ENCODE data around the gene REXO1. TPM values are rescaled to one million over a fixed set of nuclear protein-coding genes. Genes with fewer than 3 reads are reported as not detected.

Gene REXO1
- total RNA-seq, 1 experiment from 2014 or later = 25.8 TPM

DNA sequence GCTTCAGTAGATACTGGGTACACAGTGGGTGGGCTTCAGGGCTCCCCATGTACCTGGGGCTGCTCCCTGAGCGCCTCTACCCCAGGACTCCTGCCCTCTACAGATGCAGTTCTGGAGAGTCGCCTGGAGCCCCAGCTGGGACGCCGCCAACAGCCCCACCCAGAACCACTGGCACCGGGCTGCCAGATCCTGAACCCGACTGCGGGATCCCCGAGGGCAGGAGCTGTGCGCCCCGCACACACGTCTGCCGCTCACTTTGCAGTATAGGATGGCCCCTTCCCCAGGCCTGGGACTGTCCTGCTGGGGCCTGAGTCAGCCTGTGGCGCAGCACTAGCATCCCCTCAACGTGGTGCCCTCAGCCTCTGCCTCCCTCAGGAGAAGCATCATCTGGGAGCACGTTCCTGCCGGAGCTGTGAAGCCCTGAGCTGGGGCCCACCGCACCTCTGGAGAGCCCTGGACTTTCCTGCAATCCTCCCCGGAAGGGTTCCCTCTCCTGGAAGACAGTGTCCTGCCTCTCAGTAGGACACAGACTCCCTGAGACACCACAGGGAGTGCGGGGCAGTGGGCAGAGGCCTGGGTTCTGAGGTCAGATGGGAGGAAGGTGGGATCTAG, 3.7 kb downstream of the REXO1 start:
- Histone ChIP-seq H3K4me1 (replicated peaks; ENCODE audit: insufficient read depth) (0 out of 2 replicates have a peak, but pooled peaks cover 11% of the 10 kb centered on the region), H3K79me2 (ENCODE audit: low read depth) (peaks cover 51% of the 10 kb centered on the region), H3K4me2 (no peak overlapping the region), H2AFZ (no peak overlapping the region), H3F3A (ENCODE audit: insufficient read depth, low read depth) (peaks cover 9% of the 10 kb centered on the region; the same call in 1 of the 2 replicates), H3K27me3 (ENCODE audit: insufficient read depth, low read depth) (no peaks in the 10 kb centered on the region), H3K9me2 (ENCODE audit: insufficient read depth) (no peaks in the 10 kb centered on the region), H3K27ac (no peak overlapping the region), H4K20me1 (ENCODE audit: insufficient read depth) (peaks cover 63% of the 10 kb centered on the region), H3K9me3 (ENCODE audit: insufficient read depth, low read depth) (no peaks in the 10 kb centered on the region), H3K4me3 (no peak overlapping the region), H3K36me3 (ENCODE audit: low read depth) (no peaks in the 10 kb centered on the region)
- no TSS peak for BruUV-seq (replicated peaks)
- CTCF ChIA-PET = no interaction called here
- no peak for DNase-seq
- POLR2A ChIA-PET (ENCODE audit: unreplicated experiment) = no interaction called here
- intact Hi-C loops (cut with micrococcal nuclease; ENCODE audit: unreplicated experiment) = no loop called here
- TF ChIP-seq EZH2 (IDR thresholded peaks at IDR 0.05; ENCODE audit: low read depth) (no peak), CTCF (conservative IDR thresholded peaks at IDR 0.05) (no peak)

- Histone ChIP-seq H3K27ac (no peak overlapping the region), H3F3A (ENCODE audit: insufficient read depth, low read depth) (peaks cover under 1% of the 10 kb centered on the region; the same call in 1 of the 2 replicates), H3K4me1 (replicated peaks; ENCODE audit: insufficient read depth) (0 out of 2 replicates have a peak, but pooled peaks cover 11% of the 10 kb centered on the region), H3K9me2 (ENCODE audit: insufficient read depth) (no peaks in the 10 kb centered on the region), H3K79me2 (ENCODE audit: low read depth) (peaks cover 51% of the 10 kb centered on the region), H3K4me3 (no peak overlapping the region), H3K27me3 (ENCODE audit: insufficient read depth, low read depth) (no peaks in the 10 kb centered on the region), H3K4me2 (no peak overlapping the region), H2AFZ (no peak overlapping the region), H3K9me3 (ENCODE audit: insufficient read depth, low read depth) (no peaks in the 10 kb centered on the region), H3K36me3 (ENCODE audit: low read depth) (no peaks in the 10 kb centered on the region), H4K20me1 (ENCODE audit: insufficient read depth) (peaks cover 63% of the 10 kb centered on the region)
- no TSS peak for BruUV-seq (replicated peaks)
- ChIA-PET POLR2A (ENCODE audit: unreplicated experiment) (no interaction called here), CTCF (no interaction called here)
- TF ChIP-seq CTCF (conservative IDR thresholded peaks at IDR 0.05) = no peak
- TF ChIP-seq EZH2 (IDR thresholded peaks at IDR 0.05; ENCODE audit: low read depth) = no peak
- intact Hi-C loops (cut with micrococcal nuclease; ENCODE audit: unreplicated experiment) = no loop called here
- DNase-seq = no peak
Measured at GRCh38 chr19:1843646-1844394, 4.5 kb downstream of the REXO1 start.

DNA sequence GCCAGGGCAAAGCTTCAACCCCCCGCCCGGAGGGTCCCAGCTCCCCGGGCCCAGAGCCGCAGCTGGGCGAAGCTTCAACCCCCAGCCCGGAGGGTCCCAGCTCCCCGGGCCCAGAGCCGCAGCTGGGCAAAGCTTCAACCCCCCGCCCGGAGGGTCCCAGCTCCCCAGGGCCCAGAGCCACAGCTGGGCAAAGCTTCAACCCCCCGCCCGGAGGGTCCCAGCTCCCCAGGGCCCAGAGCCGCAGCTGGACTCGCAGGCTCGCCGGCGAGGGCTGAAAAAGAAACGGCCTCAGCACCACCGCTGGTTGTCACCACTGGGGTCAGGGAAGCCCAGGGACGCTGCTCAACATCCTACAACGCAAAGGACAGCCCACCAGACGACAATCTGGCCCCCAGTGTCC, 5.2 kb downstream of the REXO1 start:
- H4K20me1 ChIP-seq (ENCODE audit: insufficient read depth) = peaks cover 64% of the 10 kb centered on the region

More for the DNA sequence above, 5.2 kb downstream of the REXO1 start:
- Histone ChIP-seq H2AFZ (no peak overlapping the region), H3K9me2 (ENCODE audit: insufficient read depth) (no peaks in the 10 kb centered on the region), H3K4me3 (no peak overlapping the region), H3K79me2 (ENCODE audit: low read depth) (peaks cover 51% of the 10 kb centered on the region), H3F3A (ENCODE audit: insufficient read depth, low read depth) (no peaks in the 10 kb centered on the region), H3K27me3 (ENCODE audit: insufficient read depth, low read depth) (no peaks in the 10 kb centered on the region), H3K4me2 (no peak overlapping the region), H3K36me3 (ENCODE audit: low read depth) (no peaks in the 10 kb centered on the region), H3K9me3 (ENCODE audit: insufficient read depth, low read depth) (no peaks in the 10 kb centered on the region), H3K4me1 (replicated peaks; ENCODE audit: insufficient read depth) (0 out of 2 replicates have a peak, but pooled peaks cover 11% of the 10 kb centered on the region), H3K27ac (no peak overlapping the region)
- ChIA-PET CTCF (no interaction called here), POLR2A (ENCODE audit: unreplicated experiment) (no interaction called here)
- DNase-seq = no peak
- intact Hi-C loops (cut with micrococcal nuclease; ENCODE audit: unreplicated experiment) = no loop called here
- BruUV-seq (replicated peaks) = no TSS peak
- no peak for TF ChIP-seq EZH2 (IDR thresholded peaks at IDR 0.05; ENCODE audit: low read depth)
- no peak for TF ChIP-seq CTCF (conservative IDR thresholded peaks at IDR 0.05)

Data from PC-9 (cell line).